Measurements from ENCODE around the gene WDR74.
"Not testable (repeated sequence)": the region's sequence is repeated elsewhere in the genome, so short reads cannot be mapped to it uniquely, and the experiment has no call there.

Gene WDR74

GRCh38 chr11:62859281-62859703, 19.9 kb upstream of the WDR74 start:
- DNase-seq, result not testable (repeated sequence)

- no peak for DNase-seq
These were observed 18.8 kb upstream of the WDR74 start for GRCh38 chr11:62858201-62858600.

- DNase-seq, result no peak
These were observed 18.2 kb upstream of the WDR74 start for GRCh38 chr11:62857541-62857982.

GRCh38 chr11:62856333-62856895, 17.0 kb upstream of the WDR74 start:
- no peak for DNase-seq

- peak; percentile 100 for DNase-seq
These were observed 16.4 kb upstream of the WDR74 start for GRCh38 chr11:62855571-62856332.

- DNase-seq, result no peak
These were observed 15.6 kb upstream of the WDR74 start for GRCh38 chr11:62854825-62855570.

GRCh38 chr11:62854013-62854824, 14.8 kb upstream of the WDR74 start:
- DNase-seq, result no peak

GRCh38 chr11:62853279-62853965, 14.0 kb upstream of the WDR74 start:
- no peak for DNase-seq

- no peak for DNase-seq
These were observed 13.3 kb upstream of the WDR74 start for GRCh38 chr11:62852523-62853188.

- no peak for DNase-seq
These were observed 12.6 kb upstream of the WDR74 start for GRCh38 chr11:62851807-62852522.

GRCh38 chr11:62850911-62851806, 11.8 kb upstream of the WDR74 start:
- DNase-seq, result peak; percentile 81

- DNase-seq, result no peak
These were observed 8.5 kb upstream of the WDR74 start for GRCh38 chr11:62847767-62848314.

GRCh38 chr11:62846177-62846576, 6.8 kb upstream of the WDR74 start:
- DNase-seq, result no peak

- DNase-seq, result no peak
These were observed 4.8 kb upstream of the WDR74 start for GRCh38 chr11:62844154-62844553.

- no peak for DNase-seq
These were observed 4.1 kb upstream of the WDR74 start for GRCh38 chr11:62843466-62843865.

- not testable (repeated sequence) for DNase-seq
These were observed 3.5 kb upstream of the WDR74 start for GRCh38 chr11:62842891-62843290.

GRCh38 chr11:62842171-62842741, 2.9 kb upstream of the WDR74 start:
- DNase-seq, result peak; percentile 90

GRCh38 chr11:62841361-62842170, 2.2 kb upstream of the WDR74 start:
- DNase-seq, result peak; percentile 99

All from activated CD8-positive, alpha-beta memory T cell treated with anti-CD3 and anti-CD28 coated beads for 24 hours (primary cell).